ENCODE results near the gene MRGPRG.

DNA sequence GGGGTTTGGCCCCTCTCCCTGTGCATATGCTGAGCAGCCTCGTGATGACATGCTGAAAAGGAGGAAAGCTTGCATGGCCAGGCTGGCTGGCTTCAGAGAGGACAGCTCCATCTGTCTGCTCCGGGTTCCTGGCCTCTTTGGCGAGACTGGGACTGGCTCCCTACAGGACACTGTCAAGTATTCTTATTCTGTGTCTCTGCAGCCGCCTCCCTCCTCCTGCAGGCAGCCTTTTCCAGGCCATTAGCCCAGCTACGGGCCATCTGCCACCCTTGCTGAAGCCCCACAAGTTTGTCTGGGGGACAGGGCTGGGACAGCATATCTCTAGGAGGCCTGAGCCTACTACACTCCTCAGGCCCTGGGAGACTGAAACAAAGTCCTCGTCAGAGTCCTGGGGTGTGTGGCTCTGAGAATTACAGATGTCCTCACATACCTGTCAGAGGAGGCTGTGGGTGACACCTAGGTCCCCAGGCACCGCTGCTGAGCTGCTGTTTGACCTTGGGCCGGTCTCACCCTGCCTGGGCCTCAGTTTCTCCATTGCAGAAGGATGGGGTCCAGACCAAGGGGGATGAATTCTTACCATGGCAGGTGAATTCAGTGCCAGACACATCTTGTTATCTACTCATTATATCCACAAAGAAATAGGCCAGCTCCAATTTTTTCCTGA lies 11.0 kb downstream of the MRGPRG start:
- TF ChIP-seq, protein P1, sequence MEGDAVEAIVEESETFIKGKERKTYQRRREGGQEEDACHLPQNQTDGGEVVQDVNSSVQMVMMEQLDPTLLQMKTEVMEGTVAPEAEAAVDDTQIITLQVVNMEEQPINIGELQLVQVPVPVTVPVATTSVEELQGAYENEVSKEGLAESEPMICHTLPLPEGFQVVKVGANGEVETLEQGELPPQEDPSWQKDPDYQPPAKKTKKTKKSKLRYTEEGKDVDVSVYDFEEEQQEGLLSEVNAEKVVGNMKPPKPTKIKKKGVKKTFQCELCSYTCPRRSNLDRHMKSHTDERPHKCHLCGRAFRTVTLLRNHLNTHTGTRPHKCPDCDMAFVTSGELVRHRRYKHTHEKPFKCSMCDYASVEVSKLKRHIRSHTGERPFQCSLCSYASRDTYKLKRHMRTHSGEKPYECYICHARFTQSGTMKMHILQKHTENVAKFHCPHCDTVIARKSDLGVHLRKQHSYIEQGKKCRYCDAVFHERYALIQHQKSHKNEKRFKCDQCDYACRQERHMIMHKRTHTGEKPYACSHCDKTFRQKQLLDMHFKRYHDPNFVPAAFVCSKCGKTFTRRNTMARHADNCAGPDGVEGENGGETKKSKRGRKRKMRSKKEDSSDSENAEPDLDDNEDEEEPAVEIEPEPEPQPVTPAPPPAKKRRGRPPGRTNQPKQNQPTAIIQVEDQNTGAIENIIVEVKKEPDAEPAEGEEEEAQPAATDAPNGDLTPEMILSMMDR (IDR thresholded peaks at IDR 0.05), result no peak
- TF ChIP-seq, protein P2, sequence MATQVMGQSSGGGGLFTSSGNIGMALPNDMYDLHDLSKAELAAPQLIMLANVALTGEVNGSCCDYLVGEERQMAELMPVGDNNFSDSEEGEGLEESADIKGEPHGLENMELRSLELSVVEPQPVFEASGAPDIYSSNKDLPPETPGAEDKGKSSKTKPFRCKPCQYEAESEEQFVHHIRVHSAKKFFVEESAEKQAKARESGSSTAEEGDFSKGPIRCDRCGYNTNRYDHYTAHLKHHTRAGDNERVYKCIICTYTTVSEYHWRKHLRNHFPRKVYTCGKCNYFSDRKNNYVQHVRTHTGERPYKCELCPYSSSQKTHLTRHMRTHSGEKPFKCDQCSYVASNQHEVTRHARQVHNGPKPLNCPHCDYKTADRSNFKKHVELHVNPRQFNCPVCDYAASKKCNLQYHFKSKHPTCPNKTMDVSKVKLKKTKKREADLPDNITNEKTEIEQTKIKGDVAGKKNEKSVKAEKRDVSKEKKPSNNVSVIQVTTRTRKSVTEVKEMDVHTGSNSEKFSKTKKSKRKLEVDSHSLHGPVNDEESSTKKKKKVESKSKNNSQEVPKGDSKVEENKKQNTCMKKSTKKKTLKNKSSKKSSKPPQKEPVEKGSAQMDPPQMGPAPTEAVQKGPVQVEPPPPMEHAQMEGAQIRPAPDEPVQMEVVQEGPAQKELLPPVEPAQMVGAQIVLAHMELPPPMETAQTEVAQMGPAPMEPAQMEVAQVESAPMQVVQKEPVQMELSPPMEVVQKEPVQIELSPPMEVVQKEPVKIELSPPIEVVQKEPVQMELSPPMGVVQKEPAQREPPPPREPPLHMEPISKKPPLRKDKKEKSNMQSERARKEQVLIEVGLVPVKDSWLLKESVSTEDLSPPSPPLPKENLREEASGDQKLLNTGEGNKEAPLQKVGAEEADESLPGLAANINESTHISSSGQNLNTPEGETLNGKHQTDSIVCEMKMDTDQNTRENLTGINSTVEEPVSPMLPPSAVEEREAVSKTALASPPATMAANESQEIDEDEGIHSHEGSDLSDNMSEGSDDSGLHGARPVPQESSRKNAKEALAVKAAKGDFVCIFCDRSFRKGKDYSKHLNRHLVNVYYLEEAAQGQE (IDR thresholded peaks at IDR 0.05; ENCODE audit: insufficient read depth in 1 of 2, low read depth in 2 of 2, low read length in 1 of 2), result no peak
- TF ChIP-seq POLR2AphosphoS5 (IDR thresholded peaks at IDR 0.05; ENCODE audit: low read depth, low read length) (no peak), TCF7L2 (IDR thresholded peaks at IDR 0.05; ENCODE audit: low read depth, low read length) (no peak), SIN3A (IDR thresholded peaks at IDR 0.05; ENCODE audit: borderline replicate concordance, insufficient read depth, low read depth, low read length) (no peak)

All from Panc1 (cell line).